GM12878 (cell line): ENCODE results near the gene SGMS1. TPM values are rescaled to one million over a fixed set of nuclear protein-coding genes. Genes with fewer than 3 reads are reported as not detected.

Source experiments
- ATF3 ChIP-seq: IDR thresholded peaks from 2 replicates; pipeline ENCODE4 v1.6.1; 2011; ENCODE audit warnings: low read depth, mild to moderate bottlenecking, low read length, moderate library complexity, borderline replicate concordance; ENCODE audit errors: extremely low read depth
- CREM ChIP-seq: IDR thresholded peaks from 2 replicates; pipeline ENCODE4 v1.6.1; 2014; ENCODE audit warnings: antibody characterized with exemption, low read depth
- HCFC1 ChIP-seq: fragments of 150-350 bp; IDR thresholded peaks from 2 replicates; pipeline ENCODE4 v1.6.1; 2014; ENCODE audit warnings: low read length
- HDAC6 ChIP-seq: fragments of 200-600 bp; sonication (generic); IDR thresholded peaks from one replicate; pipeline ENCODE4 v1.8.0; 2017; ENCODE audit warnings: antibody characterized with exemption; ENCODE audit not compliant: unreplicated experiment
- IRF5 ChIP-seq: fragments of 450-650 bp; IDR thresholded peaks from 2 replicates; pipeline ENCODE4 v1.6.1; 2017; ENCODE audit warnings: borderline replicate concordance
- LARP7 ChIP-seq: fragments of 450-650 bp; IDR thresholded peaks from 2 replicates; pipeline ENCODE4 v1.6.1; 2017; ENCODE audit warnings: mild to moderate bottlenecking
- MEF2A ChIP-seq: IDR thresholded peaks from 2 replicates; pipeline ENCODE4 v1.6.1; 2011; ENCODE audit warnings: low read depth, mild to moderate bottlenecking, low read length, moderate library complexity; ENCODE audit not compliant: insufficient read depth
- MEF2B ChIP-seq: fragments of 450-650 bp; IDR thresholded peaks from 2 replicates; pipeline ENCODE4 v1.6.1; 2018; ENCODE audit warnings: mild to moderate bottlenecking, moderate library complexity; ENCODE audit not compliant: partially characterized antibody, poor library complexity, severe bottlenecking
- MYB ChIP-seq: fragments of 150-350 bp; IDR thresholded peaks from 2 replicates; pipeline ENCODE4 v1.6.1; 2014; ENCODE audit warnings: mild to moderate bottlenecking, low read depth, low read length, borderline replicate concordance
- NBN ChIP-seq: fragments of 450-650 bp; IDR thresholded peaks from 2 replicates; pipeline ENCODE4 v1.6.1; 2016
- NFXL1 ChIP-seq: fragments of 450-650 bp; IDR thresholded peaks from 2 replicates; pipeline ENCODE4 v1.6.1; 2017; ENCODE audit warnings: antibody characterized with exemption, mild to moderate bottlenecking, borderline replicate concordance
- PAX5 ChIP-seq: IDR thresholded peaks from 2 replicates; pipeline ENCODE4 v1.6.1; 2011; ENCODE audit warnings: low read depth, low read length, borderline replicate concordance
- POLR2AphosphoS2 ChIP-seq: IDR thresholded peaks from 2 replicates; pipeline ENCODE4 v1.6.1; 2011; ENCODE audit warnings: low read depth, mild to moderate bottlenecking, low read length, improper control_type of control experiment, moderate library complexity
- RFX5 ChIP-seq: IDR thresholded peaks from 2 replicates; pipeline ENCODE4 v1.6.1; 2011; ENCODE audit warnings: low read depth, low read length, improper control_type of control experiment
- SMAD1 ChIP-seq: fragments of 450-650 bp; IDR thresholded peaks from 2 replicates; pipeline ENCODE4 v1.6.1; 2018; ENCODE audit warnings: mild to moderate bottlenecking, low read depth; ENCODE audit not compliant: partially characterized antibody
- SMAD5 ChIP-seq: IDR thresholded peaks from 2 replicates; pipeline ENCODE4 v1.6.1; 2016; ENCODE audit warnings: antibody characterized with exemption, low read depth
- SP1 ChIP-seq: IDR thresholded peaks from one replicate; pipeline ENCODE4 v1.6.1; 2011; ENCODE audit warnings: low read depth, low read length
- STAT1 ChIP-seq: fragments of 450-650 bp; conservative IDR thresholded peaks from 2 replicates; pipeline ENCODE4 v1.6.1; 2014; ENCODE audit warnings: antibody characterized with exemption, mild to moderate bottlenecking
- ZNF217 ChIP-seq: fragments of 450-650 bp; IDR thresholded peaks from 2 replicates; pipeline ENCODE4 v1.6.1; 2017; ENCODE audit warnings: antibody characterized with exemption, mild to moderate bottlenecking
- ZNF592 ChIP-seq: fragments of 450-650 bp; IDR thresholded peaks from 2 replicates; pipeline ENCODE4 v1.6.1; 2017; ENCODE audit warnings: mild to moderate bottlenecking, moderate library complexity
- ZNF622 ChIP-seq: fragments of 450-650 bp; IDR thresholded peaks from 2 replicates; pipeline ENCODE4 v1.6.1; 2017; ENCODE audit warnings: mild to moderate bottlenecking, inconsistent platforms
- polyA plus RNA-seq, 11 experiments: library from polyadenylated mRNA; depleted of rRNA in 4 of 11; unstranded in 6 of 11; stranded (reverse) in 5 of 11; fragments of >200 nt; fragmentation: Nextera tagmentation in 4 of 11; fragmentation: Illumina TruSeq in 1 of 11; extraction: Ambion mirVana in 4 of 11; extraction: Trizol in 1 of 11; gene quantifications; 1 replicate in 1 of 11; 2 replicates in 10 of 11; pipeline versions ENCODE4 v1.2.1 to v1.2.3, GENCODE V29; 2011 to 2016; ENCODE audit warnings: inconsistent platforms in 2 of 11, missing spikeins in 2 of 11, low read depth in 1 of 11
- total RNA-seq, 4 experiments: library from RNA; depleted of rRNA in 3 of 4; stranded (reverse); fragments of >200 nt in 3 of 4; fragmentation: Illumina TruSeq in 1 of 4; extraction: Trizol in 1 of 4; gene quantifications; 2 replicates each; pipeline versions ENCODE4 v1.2.1 to v1.2.3, GENCODE V29; 2013 to 2021
- TF ChIP-seq, protein P1 (sequence below): fragments of 450-650 bp; IDR thresholded peaks from 2 replicates; pipeline ENCODE4 v1.6.1; 2016; ENCODE audit warnings: mild to moderate bottlenecking, moderate library complexity, borderline replicate concordance

The SGMS1 gene
- total and polyA plus RNA-seq, 10 of the 15 experiments (the other 5 are each of a cell fraction or from before 2014, with no cell fraction given), result 1.4 to 14.5 (median 4.9) TPM

DNA sequence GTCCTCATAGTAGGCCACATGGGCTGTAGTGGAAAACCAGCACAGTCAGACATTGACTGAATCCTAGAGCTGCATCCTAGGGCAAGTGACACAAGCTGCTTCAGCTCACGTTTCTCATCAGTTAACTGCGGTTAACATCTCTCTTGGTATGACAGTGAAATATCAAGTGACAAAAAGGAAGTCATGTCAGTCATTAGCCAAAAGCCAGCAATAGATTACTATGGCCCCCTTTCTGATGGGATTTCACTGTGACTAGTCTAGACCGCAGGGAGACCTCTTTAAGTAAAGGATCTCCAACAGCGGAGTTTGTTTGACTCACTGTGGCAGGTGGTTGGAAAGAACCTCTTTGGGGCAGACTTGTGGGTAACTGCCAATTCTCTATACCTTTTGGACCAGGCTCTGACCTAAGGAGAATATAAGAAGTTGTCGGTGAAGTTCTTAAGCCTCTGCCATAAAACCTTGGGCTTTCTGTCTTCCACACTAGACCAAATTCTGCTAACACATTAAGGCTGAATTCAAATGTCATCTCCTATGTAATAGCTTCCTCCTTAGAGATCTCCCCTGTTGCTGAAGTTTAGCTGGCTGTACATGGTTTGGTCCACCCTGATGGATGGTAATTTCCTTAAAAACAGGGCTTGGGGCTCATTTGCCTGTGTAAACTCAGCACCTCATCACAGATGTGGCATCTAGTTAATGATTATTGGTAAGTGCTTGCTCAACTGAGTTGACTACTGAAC lies 115.3 kb downstream of the SGMS1 start (continued):
- TF ChIP-seq MYB (peak; percentile 96), MEF2A (peak; percentile 95), SP1 (peak; percentile 86), IRF5 (no peak), RFX5 (no peak), SMAD5 (no peak), ATF3 (no peak), NFXL1 (no peak), POLR2AphosphoS2 (no peak), HDAC6 (no peak), ZNF217 (peak; percentile 99), LARP7 (peak; percentile 53; the same call in 1 of the 2 replicates), ZNF622 (no peak), NBN (peak; percentile 98), PAX5 (peak; percentile 99), HCFC1 (no peak), MEF2B (peak; percentile 96), SMAD1 (peak; percentile 89), ZNF592 (peak; percentile 92; the same call in 1 of the 2 replicates), CREM (peak; percentile 97), STAT1 (no peak)
- TF ChIP-seq, protein P1, sequence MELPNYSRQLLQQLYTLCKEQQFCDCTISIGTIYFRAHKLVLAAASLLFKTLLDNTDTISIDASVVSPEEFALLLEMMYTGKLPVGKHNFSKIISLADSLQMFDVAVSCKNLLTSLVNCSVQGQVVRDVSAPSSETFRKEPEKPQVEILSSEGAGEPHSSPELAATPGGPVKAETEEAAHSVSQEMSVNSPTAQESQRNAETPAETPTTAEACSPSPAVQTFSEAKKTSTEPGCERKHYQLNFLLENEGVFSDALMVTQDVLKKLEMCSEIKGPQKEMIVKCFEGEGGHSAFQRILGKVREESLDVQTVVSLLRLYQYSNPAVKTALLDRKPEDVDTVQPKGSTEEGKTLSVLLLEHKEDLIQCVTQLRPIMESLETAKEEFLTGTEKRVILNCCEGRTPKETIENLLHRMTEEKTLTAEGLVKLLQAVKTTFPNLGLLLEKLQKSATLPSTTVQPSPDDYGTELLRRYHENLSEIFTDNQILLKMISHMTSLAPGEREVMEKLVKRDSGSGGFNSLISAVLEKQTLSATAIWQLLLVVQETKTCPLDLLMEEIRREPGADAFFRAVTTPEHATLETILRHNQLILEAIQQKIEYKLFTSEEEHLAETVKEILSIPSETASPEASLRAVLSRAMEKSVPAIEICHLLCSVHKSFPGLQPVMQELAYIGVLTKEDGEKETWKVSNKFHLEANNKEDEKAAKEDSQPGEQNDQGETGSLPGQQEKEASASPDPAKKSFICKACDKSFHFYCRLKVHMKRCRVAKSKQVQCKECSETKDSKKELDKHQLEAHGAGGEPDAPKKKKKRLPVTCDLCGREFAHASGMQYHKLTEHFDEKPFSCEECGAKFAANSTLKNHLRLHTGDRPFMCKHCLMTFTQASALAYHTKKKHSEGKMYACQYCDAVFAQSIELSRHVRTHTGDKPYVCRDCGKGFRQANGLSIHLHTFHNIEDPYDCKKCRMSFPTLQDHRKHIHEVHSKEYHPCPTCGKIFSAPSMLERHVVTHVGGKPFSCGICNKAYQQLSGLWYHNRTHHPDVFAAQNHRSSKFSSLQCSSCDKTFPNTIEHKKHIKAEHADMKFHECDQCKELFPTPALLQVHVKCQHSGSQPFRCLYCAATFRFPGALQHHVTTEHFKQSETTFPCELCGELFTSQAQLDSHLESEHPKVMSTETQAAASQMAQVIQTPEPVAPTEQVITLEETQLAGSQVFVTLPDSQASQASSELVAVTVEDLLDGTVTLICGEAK, result no peak; the same call in 1 of the 2 replicates
